Measurements from ENCODE around the gene CNST.

DNA sequence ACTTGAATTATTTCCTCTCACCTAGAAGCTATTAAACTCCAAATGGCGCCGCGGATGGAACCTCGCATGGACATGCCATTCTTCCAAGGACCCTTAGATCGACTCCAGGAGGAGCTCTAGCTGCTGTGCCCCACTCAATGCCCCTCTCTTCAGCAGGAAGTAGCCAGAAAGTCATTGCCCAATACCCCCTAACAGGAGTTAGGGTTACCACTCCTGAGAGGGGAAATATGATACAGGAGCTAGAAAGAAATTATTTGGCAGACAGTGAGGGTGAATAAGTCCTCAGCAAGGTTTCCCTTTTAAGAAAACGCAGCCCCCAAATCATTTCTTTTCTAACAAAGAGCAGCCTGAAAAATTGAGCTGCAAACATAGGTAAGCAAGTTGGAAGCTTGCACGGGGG, 28.8 kb upstream of the CNST start:
- TF ChIP-seq, protein P1, sequence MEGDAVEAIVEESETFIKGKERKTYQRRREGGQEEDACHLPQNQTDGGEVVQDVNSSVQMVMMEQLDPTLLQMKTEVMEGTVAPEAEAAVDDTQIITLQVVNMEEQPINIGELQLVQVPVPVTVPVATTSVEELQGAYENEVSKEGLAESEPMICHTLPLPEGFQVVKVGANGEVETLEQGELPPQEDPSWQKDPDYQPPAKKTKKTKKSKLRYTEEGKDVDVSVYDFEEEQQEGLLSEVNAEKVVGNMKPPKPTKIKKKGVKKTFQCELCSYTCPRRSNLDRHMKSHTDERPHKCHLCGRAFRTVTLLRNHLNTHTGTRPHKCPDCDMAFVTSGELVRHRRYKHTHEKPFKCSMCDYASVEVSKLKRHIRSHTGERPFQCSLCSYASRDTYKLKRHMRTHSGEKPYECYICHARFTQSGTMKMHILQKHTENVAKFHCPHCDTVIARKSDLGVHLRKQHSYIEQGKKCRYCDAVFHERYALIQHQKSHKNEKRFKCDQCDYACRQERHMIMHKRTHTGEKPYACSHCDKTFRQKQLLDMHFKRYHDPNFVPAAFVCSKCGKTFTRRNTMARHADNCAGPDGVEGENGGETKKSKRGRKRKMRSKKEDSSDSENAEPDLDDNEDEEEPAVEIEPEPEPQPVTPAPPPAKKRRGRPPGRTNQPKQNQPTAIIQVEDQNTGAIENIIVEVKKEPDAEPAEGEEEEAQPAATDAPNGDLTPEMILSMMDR (conservative IDR thresholded peaks at IDR 0.05): no peak
- TF ChIP-seq ZFX (IDR thresholded peaks at IDR 0.05): no peak
